Neutrophil (primary cell): Measurements from ENCODE around the gene SYNJ2.

Experiments used
- H3K27ac ChIP-seq: fragments of 200-600 bp; sonication (generic); 2 replicates; pipeline ENCODE4 v1.5.1; 2016; ENCODE audit warnings: mild to moderate bottlenecking, moderate library complexity
- H3K27me3 ChIP-seq: fragments of 200-600 bp; sonication (generic); 2 replicates; pipeline ENCODE4 v1.6.0; 2016; ENCODE audit warnings: mild to moderate bottlenecking
- H3K36me3 ChIP-seq: fragments of 200-600 bp; sonication (generic); 2 replicates; pipeline ENCODE4 v1.5.1; 2017
- H3K4me1 ChIP-seq, 2 experiments: fragments of 200-600 bp in 1 of 2; sonication (generic) in 1 of 2; 1 replicate in 1 of 2; 2 replicates in 1 of 2; pipeline versions ENCODE4 v1.5.1 to v1.6.1; 2013 to 2016; ENCODE audit warnings: low read depth in 1 of 2, low read length in 1 of 2, mild to moderate bottlenecking in 1 of 2, moderate library complexity in 1 of 2; ENCODE audit not compliant: control insufficient read depth in 1 of 2, insufficient read depth in 1 of 2
- H3K4me3 ChIP-seq, 2 experiments: fragments of 200-600 bp in 1 of 2; sonication (generic) in 1 of 2; 1 replicate in 1 of 2; 2 replicates in 1 of 2; pipeline ENCODE4 v1.5.1; 2013 to 2016; ENCODE audit warnings: low read depth in 1 of 2, low read length in 1 of 2, mild to moderate bottlenecking in 1 of 2, moderate library complexity in 1 of 2
- H3K9me3 ChIP-seq: fragments of 200-600 bp; sonication (generic); 2 replicates; pipeline ENCODE4 v1.5.1; 2016
- CTCF ChIP-seq: fragments of 200-600 bp; sonication (generic); IDR thresholded peaks from 2 replicates; pipeline ENCODE4 v1.5.1; 2016; ENCODE audit warnings: antibody characterized with exemption

The SYNJ2 gene

GRCh38 chr6:157985378-157986155, 3.9 kb downstream of the SYNJ2 start:
- H3K4me3 ChIP-seq, result no peak overlapping the region
- peaks cover 6% of the 10 kb centered on the region for H3K27me3 ChIP-seq
- no peak for TF ChIP-seq CTCF
- no peaks in the 10 kb centered on the region for H3K9me3 ChIP-seq
- H3K36me3 ChIP-seq, result no peaks in the 10 kb centered on the region
- peaks cover 30 to 31% of the 10 kb centered on the region in 2 experiments for H3K4me1 ChIP-seq
- H3K27ac ChIP-seq, result no peak overlapping the region

GRCh38 chr6:157987788-157988699, 6.4 kb downstream of the SYNJ2 start:
- H3K4me3 ChIP-seq, result no peak overlapping the region
- no peak for TF ChIP-seq CTCF
- no peak overlapping the region for H3K27ac ChIP-seq
- no peaks in the 10 kb centered on the region for H3K9me3 ChIP-seq
- H3K27me3 ChIP-seq, result no peaks in the 10 kb centered on the region
- peaks cover 16 to 18% of the 10 kb centered on the region in 2 experiments for H3K4me1 ChIP-seq
- no peaks in the 10 kb centered on the region for H3K36me3 ChIP-seq

- Histone ChIP-seq H3K36me3 (no peaks in the 10 kb centered on the region), H3K27ac (no peak overlapping the region), H3K4me1 (peaks cover 16 to 18% of the 10 kb centered on the region in 2 experiments), H3K4me3 (no peak overlapping the region), H3K27me3 (no peaks in the 10 kb centered on the region), H3K9me3 (no peaks in the 10 kb centered on the region)
- TF ChIP-seq CTCF, result no peak
Observed at GRCh38 chr6:157988700-157989063, 7.0 kb downstream of the SYNJ2 start.

- H3K9me3 ChIP-seq, result no peaks in the 10 kb centered on the region
- no peak overlapping the region for H3K27ac ChIP-seq
- no peaks in the 10 kb centered on the region for H3K36me3 ChIP-seq
- TF ChIP-seq CTCF, result no peak
- H3K4me3 ChIP-seq, result no peak overlapping the region
- H3K4me1 ChIP-seq, result peaks cover 18 to 25% of the 10 kb centered on the region in 2 experiments
- no peaks in the 10 kb centered on the region for H3K27me3 ChIP-seq
Observed at GRCh38 chr6:157989541-157990289, 8.1 kb downstream of the SYNJ2 start.

- Histone ChIP-seq H3K4me3 (no peak overlapping the region), H3K4me1 (peaks cover 19 to 28% of the 10 kb centered on the region in 2 experiments), H3K27me3 (no peaks in the 10 kb centered on the region), H3K9me3 (no peaks in the 10 kb centered on the region), H3K27ac (peak overlapping the region; percentile 39), H3K36me3 (no peaks in the 10 kb centered on the region)
- TF ChIP-seq CTCF, result no peak
Observed at GRCh38 chr6:157990321-157991066, 8.8 kb downstream of the SYNJ2 start.
